Left lung (tissue), 10 donors: Measurements from ENCODE around the gene GNAS-AS1. TPM values are rescaled to one million over a fixed set of nuclear protein-coding genes. Genes with fewer than 3 reads are reported as not detected.

Experiments
- ATAC-seq: fragments of 200-7000 bp; cut with Tn5 transposase; one replicate; pipeline ENCODE4 v1.9.1; 2020; ENCODE audit warnings: moderate library complexity
- DNase-seq, 4 donors: peaks; one replicate each; pipeline ENCODE4 v3.0.0-alpha.2; 2013 to 2020
- H3K27ac ChIP-seq, 2 donors: fragments of 200-600 bp; sonication (generic) in 1 of 2; one replicate each; pipeline versions ENCODE4 v1.5.0 to v1.8.0; 2020 to 2021
- H3K27me3 ChIP-seq, 2 donors: fragments of 200-600 bp; sonication (generic) in 1 of 2; one replicate each; pipeline versions ENCODE4 v1.5.0 to v1.8.0; 2020 to 2021
- H3K36me3 ChIP-seq, 2 donors: fragments of 200-600 bp; sonication (generic) in 1 of 2; one replicate each; pipeline versions ENCODE4 v1.5.0 to v1.8.0; 2020 to 2021
- H3K4me1 ChIP-seq, 2 donors: fragments of 200-600 bp; one replicate each; pipeline ENCODE4 v1.8.0; 2021
- H3K4me3 ChIP-seq, 2 donors: fragments of 200-600 bp; sonication (generic) in 1 of 2; one replicate each; pipeline versions ENCODE4 v1.5.0 to v1.8.0; 2020 to 2021; ENCODE audit warnings: mild to moderate bottlenecking in 1 of 2
- H3K9me3 ChIP-seq, 2 donors: fragments of 200-600 bp; sonication (generic) in 1 of 2; one replicate each; pipeline versions ENCODE4 v1.5.0 to v1.8.0; 2020 to 2021
- intact Hi-C, 2 donors: fragments of 100-400 bp; cut with DNase I; formaldehyde crosslinking; loops; one replicate each; pipeline versions ENCODE4 v1.11.2 to v1.14.2; 2022
- polyA plus RNA-seq, 6 donors: library from polyadenylated mRNA; unstranded; fragments of 120-200 nt; gene quantifications; one replicate each; pipeline ENCODE4 v1.2.1, GENCODE V29; 2013; ENCODE audit not compliant: insufficient read length in 6 of 6
- total RNA-seq, 2 donors: library from RNA; stranded (reverse); fragmentation: NEBNext Ultra II Directional; extraction: Animal tissue kit (Norgen Biotek cat#: 25700); gene quantifications; one replicate each; pipeline ENCODE4 v1.2.1, GENCODE V29; 2021
- TF ChIP-seq, protein P1 (sequence below), 2 donors: fragments of 200-600 bp; sonication (generic) in 1 of 2; IDR thresholded peaks; one replicate each; pipeline versions ENCODE4 v1.5.0 to v1.8.0; 2021; ENCODE audit warnings: antibody characterized with exemption in 2 of 2
- donor health status: DM: no; HTN: yes; CAD: no.
- donor health status: DM: no; HTN: no; CAD: no.

The GNAS-AS1 gene
- total and polyA plus RNA-seq, 8 donors, result 0.15 to 1.5 (median 1.1) TPM

DNA sequence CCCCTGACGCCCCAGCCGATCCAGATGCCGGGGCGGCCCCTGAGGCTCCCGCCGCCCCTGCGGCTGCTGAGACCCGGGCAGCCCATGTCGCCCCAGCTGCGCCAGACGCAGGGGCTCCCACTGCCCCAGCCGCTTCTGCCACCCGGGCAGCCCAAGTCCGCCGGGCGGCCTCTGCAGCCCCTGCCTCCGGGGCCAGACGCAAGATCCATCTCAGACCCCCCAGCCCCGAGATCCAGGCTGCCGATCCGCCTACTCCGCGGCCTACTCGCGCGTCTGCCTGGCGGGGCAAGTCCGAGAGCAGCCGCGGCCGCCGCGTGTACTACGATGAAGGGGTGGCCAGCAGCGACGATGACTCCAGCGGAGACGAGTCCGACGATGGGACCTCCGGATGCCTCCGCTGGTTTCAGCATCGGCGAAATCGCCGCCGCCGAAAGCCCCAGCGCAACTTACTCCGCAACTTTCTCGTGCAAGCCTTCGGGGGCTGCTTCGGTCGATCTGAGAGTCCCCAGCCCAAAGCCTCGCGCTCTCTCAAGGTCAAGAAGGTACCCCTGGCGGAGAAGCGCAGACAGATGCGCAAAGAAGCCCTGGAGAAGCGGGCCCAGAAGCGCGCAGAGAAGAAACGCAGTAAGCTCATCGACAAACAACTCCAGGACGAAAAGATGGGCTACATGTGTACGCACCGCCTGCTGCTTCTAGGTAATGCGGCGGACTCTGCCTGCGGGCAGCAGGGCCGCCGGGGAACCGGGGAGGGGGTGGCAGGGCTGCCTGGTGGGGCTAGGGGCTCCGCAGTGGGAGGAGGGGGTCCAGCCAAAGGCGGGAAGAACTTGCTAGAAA lies 4.2 kb upstream of the GNAS-AS1 start:
- DNase-seq, result peak in 1 of 4 donors; percentile 55

DNA sequence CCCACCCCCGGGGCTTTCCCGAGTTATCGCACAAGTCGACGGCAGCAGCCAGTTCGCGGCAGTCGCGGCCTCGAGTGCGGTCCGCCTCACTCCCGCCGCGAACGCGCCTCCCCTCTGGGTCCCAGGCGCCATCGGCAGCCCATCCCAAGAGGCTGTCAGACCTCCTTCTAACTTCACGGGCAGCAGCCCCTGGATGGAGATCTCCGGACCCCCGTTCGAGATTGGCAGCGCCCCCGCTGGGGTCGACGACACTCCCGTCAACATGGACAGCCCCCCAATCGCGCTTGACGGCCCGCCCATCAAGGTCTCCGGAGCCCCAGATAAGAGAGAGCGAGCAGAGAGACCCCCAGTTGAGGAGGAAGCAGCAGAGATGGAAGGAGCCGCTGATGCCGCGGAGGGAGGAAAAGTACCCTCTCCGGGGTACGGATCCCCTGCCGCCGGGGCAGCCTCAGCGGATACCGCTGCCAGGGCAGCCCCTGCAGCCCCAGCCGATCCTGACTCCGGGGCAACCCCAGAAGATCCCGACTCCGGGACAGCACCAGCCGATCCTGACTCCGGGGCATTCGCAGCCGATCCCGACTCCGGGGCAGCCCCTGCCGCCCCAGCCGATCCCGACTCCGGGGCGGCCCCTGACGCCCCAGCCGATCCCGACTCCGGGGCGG lies 3.4 kb upstream of the GNAS-AS1 start:
- Histone ChIP-seq H3K27ac (no peak overlapping the region), H3K36me3 (no peaks in the 10 kb centered on the region), H3K27me3 (peaks cover 42 to 99% of the 10 kb centered on the region in 2 donors), H3K9me3 (no peaks in the 10 kb centered on the region), H3K4me3 (no peak overlapping the region), H3K4me1 (peaks cover 6 to 16% of the 10 kb centered on the region in 2 donors)
- ATAC-seq, result no peak
- DNase-seq, result no peak
- TF ChIP-seq, protein P1, sequence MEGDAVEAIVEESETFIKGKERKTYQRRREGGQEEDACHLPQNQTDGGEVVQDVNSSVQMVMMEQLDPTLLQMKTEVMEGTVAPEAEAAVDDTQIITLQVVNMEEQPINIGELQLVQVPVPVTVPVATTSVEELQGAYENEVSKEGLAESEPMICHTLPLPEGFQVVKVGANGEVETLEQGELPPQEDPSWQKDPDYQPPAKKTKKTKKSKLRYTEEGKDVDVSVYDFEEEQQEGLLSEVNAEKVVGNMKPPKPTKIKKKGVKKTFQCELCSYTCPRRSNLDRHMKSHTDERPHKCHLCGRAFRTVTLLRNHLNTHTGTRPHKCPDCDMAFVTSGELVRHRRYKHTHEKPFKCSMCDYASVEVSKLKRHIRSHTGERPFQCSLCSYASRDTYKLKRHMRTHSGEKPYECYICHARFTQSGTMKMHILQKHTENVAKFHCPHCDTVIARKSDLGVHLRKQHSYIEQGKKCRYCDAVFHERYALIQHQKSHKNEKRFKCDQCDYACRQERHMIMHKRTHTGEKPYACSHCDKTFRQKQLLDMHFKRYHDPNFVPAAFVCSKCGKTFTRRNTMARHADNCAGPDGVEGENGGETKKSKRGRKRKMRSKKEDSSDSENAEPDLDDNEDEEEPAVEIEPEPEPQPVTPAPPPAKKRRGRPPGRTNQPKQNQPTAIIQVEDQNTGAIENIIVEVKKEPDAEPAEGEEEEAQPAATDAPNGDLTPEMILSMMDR (IDR thresholded peaks at IDR 0.05), result no peak
- intact Hi-C loops, result no loop called here

More for the DNA sequence above, 4.2 kb upstream of the GNAS-AS1 start:
- peaks cover 42 to 99% of the 10 kb centered on the region in 2 donors for H3K27me3 ChIP-seq
- no peak for ATAC-seq
- H3K4me3 ChIP-seq, result no peak overlapping the region
- TF ChIP-seq, protein P1 (IDR thresholded peaks at IDR 0.05), result no peak
- peaks cover 6 to 16% of the 10 kb centered on the region in 2 donors for H3K4me1 ChIP-seq
- H3K27ac ChIP-seq, result no peak overlapping the region
- H3K9me3 ChIP-seq, result no peaks in the 10 kb centered on the region
- no peaks in the 10 kb centered on the region for H3K36me3 ChIP-seq
- intact Hi-C loops, result no loop called here

DNA sequence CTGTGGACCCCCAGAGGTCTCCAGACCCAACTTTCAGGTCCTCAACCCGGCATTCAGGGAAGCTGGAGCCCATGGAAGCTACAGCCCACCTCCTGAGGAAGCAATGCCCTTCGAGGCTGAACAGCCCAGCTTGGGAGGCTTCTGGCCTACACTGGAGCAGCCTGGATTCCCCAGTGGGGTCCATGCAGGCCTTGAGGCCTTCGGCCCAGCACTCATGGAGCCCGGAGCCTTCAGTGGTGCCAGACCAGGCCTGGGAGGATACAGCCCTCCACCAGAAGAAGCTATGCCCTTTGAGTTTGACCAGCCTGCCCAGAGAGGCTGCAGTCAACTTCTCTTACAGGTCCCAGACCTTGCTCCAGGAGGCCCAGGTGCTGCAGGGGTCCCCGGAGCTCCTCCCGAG lies 2.8 kb upstream of the GNAS-AS1 start:
- H3K27ac ChIP-seq, result no peak overlapping the region
- H3K4me1 ChIP-seq, result peaks cover 6 to 16% of the 10 kb centered on the region in 2 donors
- TF ChIP-seq, protein P1 (IDR thresholded peaks at IDR 0.05), result no peak
- no peaks in the 10 kb centered on the region for H3K9me3 ChIP-seq
- ATAC-seq, result no peak
- no peaks in the 10 kb centered on the region for H3K36me3 ChIP-seq
- intact Hi-C loops, result no loop called here
- peaks cover 42 to 99% of the 10 kb centered on the region in 2 donors for H3K27me3 ChIP-seq
- no peak for DNase-seq
- H3K4me3 ChIP-seq, result no peak overlapping the region

DNA sequence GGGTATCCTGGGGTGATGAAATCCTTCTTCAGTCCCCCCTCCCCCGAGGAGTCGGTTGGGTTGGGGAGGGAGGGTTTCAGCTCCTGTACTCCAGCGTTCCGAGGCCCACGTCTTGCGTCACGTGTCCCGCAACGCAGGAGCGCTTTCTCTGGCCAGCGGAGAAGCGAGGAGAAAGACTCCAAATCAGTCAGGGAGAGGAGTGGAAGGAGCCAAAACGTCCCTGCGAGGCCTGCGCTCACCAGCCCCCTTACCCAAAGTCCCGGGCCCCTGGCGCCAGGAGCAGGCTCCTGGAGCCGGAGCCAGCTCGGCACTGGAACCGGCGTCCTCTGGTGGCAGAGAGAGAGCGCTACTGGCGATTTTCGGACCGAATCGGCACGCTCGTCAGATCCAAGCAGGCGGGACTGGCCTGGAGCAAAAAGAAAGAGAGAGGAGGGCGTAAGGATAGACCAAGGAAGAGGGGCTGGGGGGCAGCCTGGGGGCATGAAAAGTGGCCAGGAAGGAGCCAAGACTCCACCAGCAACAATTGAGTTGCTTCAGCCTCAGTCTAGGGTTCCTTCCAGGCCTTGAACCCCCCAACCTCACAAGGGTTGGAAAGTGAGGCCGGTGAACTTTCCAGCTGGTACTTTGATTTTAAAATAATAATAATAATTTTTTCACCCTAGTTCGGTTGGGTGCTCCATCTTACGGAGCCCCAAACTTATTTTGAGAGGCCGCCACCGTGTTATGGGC lies 2.0 kb upstream of the GNAS-AS1 start, which contains the start of gene GNAS:
GNAS (plus strand) TSS at position 174 of the 729 bp plus-strand sequence.
- no peak within 1 kb of the TSS for H3K27ac ChIP-seq
- no peaks in the 10 kb centered on the region for H3K36me3 ChIP-seq
- ATAC-seq (peak; percentile 70), DNase-seq (peak in 3 of 4 donors; percentile 49 to 83 (median 77))
- intact Hi-C loops, result no loop called here
- H3K4me3 ChIP-seq, result peak within 1 kb of the TSS; percentile 0 to 40
- peaks cover 6 to 16% of the 10 kb centered on the region in 2 donors for H3K4me1 ChIP-seq
- peaks cover 41 to 92% of the 10 kb centered on the region in 2 donors for H3K27me3 ChIP-seq
- TF ChIP-seq, protein P1 (IDR thresholded peaks at IDR 0.05), result peak; percentile 20 to 44
- H3K9me3 ChIP-seq, result no peaks in the 10 kb centered on the region
